Right lung (tissue), 5 donors: ENCODE results near the gene KCNJ15. TPM values are rescaled to one million over a fixed set of nuclear protein-coding genes. Genes with fewer than 3 reads are reported as not detected.

ENCODE experiments used
- DNase-seq, 2 donors: peaks; one replicate each; pipeline ENCODE4 v3.0.0-alpha.2; 2013
- polyA plus RNA-seq, 5 donors: library from polyadenylated mRNA; unstranded; fragments of 120-200 nt; gene quantifications; one replicate each; pipeline versions ENCODE4 v1.2.1 to v1.2.3, GENCODE V29; 2013; ENCODE audit warnings: inconsistent platforms in 1 of 5, low replicate concordance in 1 of 5; ENCODE audit not compliant: insufficient read length in 5 of 5, insufficient read depth in 1 of 5

KCNJ15 gene
- polyA plus RNA-seq, 5 donors = 48.6 to 90.3 (median 73.6) TPM

DNA sequence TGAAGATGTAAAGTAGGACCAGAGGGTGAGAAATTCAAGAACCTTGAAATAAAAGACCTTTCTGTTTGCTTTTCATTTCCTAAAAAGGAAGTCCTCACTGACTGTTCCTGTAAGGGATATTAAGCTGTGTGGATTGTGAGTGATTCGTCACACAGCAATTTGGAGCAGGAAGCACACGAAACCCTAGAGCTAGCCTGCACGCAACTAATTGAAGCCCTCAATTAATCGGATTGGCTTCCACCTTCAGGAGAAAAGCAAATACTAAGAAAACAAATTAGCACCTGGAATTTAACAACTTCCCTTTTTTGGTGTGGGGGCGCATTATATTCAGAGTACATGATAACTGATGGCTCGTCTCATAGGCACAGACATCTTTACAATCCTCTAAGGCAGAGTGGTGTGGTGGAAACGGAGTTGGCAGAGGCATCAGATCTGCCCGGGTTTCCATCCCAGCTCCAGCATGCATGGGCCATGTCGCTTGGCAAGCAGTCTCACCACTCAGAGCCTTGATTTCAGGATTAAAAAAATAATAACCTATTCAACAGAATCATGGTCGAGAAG is 95.2 kb downstream of the KCNJ15 start:
- DNase-seq = no peak

DNA sequence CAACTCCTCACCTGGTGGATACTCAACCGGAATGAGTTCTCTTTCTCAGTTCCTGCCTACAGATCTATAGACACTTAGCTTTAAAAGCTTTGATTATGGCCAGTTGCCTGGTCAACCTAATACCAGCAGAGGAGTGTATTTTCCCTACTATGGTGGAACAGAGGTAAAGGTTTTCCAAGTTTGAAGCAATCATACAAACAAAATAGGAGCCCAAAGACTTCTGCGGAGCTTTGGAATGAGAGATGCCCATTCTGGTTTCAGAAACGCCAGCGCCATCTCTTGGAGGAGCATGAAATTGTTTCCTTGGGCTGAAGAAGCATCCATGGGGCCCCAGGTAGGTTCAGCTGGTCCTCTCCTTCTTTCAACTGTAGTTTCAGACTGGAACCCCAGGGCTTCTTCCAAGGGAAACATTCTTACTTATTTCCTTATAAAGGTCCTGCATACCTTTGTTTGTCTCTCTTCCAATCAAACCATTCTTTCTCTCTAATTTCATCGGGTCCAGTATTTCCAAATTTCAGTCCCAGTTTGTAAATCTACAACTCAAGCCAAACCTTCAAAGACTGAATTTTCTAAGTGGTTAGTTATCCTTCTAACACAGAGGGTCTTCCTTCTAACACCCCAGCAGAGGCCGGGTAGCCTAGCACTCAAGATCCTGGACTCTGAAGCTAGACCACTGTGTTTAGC is 95.9 kb downstream of the KCNJ15 start:
- peak; percentile 38 to 55 for DNase-seq

DNA sequence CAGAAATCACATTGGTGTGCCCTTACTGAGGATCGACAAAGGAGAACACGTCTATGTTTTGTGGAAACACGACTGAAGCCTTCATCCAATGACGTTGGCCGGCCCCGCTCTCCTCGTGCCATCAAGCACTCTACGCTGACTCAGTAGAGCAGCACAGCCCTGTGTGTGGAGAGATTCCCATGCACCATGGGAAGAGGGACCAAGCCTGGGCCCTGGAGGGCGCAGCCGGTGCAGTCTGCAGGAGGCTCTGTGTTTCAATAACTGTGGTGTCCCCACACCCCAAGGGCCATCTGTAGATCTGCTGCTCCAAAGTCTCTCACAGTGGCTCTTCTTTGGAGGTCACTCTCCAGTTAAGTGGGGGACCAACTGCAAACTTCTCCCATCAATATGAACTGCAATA is 97.4 kb downstream of the KCNJ15 start:
- no peak for DNase-seq

DNA sequence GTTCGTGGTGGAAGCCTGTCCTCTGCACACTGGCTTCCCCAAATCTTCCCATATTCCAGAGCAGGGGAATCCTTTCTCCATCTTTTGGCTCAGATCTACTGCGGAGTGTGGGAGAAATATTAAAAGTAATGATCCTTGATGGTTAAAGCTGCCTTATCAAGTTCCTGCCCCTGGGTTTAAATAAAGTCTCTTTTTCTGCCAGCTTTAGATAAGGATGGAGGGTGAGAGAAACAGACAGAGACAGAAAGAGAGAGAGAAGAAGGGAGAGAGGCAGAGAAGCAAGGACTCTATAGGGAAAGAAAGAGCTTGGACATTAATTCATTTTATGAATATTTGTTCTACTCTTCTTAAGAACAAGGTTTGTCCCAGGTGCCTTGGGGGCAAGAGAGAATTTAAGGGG is 98.0 kb downstream of the KCNJ15 start:
- no peak for DNase-seq

GRCh38 chr21:38355353-38355752 is 98.6 kb downstream of the KCNJ15 start:
- DNase-seq = no peak

DNA sequence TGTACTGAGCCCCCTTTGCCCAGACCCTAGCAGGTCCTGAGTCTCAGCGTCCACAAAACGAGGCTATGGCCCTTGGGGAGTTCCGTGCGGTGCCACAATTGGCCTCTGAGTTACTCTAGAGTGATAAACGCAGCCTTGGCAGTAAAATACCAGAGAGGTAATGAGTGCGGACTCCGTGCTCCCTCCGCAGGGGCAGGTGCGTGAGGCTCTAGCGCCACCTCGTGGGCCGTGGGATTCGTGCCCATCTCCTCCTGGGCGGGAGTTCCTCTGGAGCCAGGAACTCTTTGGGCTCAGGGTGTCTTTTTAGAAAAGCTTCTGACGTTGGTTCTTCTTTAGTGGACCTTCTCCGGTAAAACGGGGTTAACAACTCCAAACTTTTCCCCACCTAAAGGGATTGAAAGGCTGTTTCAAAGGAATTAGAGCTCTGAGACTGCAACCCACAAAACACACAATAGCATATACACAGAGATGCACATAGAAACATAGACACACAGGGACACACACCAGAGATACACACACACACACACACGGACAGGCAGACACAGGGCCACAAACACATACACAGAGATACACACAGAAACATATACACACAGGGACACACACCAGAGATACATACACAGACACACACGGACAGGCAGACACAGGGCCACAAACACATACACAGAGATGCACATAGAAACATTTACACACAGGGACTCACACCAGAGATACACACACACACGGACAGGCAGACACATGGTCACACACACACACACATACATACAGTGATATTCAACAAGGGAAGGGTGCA is 99.4 kb downstream of the KCNJ15 start:
- DNase-seq = peak; percentile 61 to 70

Other genes with a start within 250 kb of the KCNJ15 start
- gene ERG, start 241.5 kb downstream of the KCNJ15 start, polyA plus RNA-seq = 10 to 100 TPM; 36.3 to 48.4 (median 38.9) TPM